Hindlimb muscle (tissue), 1 donor: ENCODE results near the gene WDR27. TPM values are rescaled to one million over a fixed set of nuclear protein-coding genes. Genes with fewer than 3 reads are reported as not detected.
"Not testable (repeated sequence)": the region's sequence is repeated elsewhere in the genome, so short reads cannot be mapped to it uniquely, and the experiment has no call there.

Experiments
- DNase-seq: peaks from one replicate; pipeline ENCODE4 v3.0.0-alpha.2; 2013
- polyA plus RNA-seq: library from polyadenylated mRNA; unstranded; fragments of 120-200 nt; gene quantifications from one replicate; pipeline ENCODE4 v1.2.1, GENCODE V29; 2013; ENCODE audit not compliant: insufficient read length

The WDR27 gene
- polyA plus RNA-seq, 1 donor = 48.8 TPM

GRCh38 chr6:169469028-169469427 is 232.8 kb downstream of the WDR27 start:
- no peak for DNase-seq

GRCh38 chr6:169467755-169468154 is 234.1 kb downstream of the WDR27 start:
- DNase-seq = not testable (repeated sequence)

DNA sequence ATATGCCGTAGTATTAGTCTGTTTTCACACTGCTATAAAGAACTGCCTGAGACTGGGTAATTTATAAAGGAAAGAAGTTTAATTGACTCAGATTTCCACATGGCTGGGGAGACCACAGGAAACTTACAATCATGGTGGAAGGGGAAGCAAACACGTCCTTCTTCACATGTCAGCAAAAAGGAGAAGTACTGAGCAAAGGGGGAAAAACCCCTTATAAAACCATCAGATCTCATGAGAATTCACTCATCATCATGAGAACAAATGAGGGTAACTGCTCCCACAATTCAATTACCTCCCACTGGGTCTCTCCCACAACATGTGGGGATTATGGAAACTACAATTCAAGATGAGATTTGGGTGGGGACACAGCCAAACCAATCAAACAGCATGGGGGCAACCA is 235.6 kb downstream of the WDR27 start:
- DNase-seq = not testable (repeated sequence)

- no peak for DNase-seq
Measured at GRCh38 chr6:169457762-169458161, 244.1 kb downstream of the WDR27 start.

DNA sequence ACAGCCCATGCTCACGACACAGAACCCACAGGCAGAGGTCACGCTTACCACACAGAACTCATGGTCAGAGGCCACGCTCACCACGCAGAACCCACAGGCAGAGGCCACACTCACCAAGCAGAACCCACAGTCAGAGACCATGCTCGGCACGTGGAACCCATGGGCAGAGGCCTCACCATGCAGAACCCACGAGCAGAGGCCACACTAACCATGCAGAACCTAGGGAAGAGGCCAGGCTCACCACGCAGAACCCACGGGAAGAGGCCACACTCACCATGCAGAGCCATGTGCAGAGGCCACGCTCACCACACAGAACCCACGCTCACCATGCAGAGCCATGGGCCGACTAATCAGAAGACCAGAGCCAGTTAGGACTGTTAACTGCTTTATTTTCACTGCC is 245.0 kb downstream of the WDR27 start:
- no peak for DNase-seq

DNA sequence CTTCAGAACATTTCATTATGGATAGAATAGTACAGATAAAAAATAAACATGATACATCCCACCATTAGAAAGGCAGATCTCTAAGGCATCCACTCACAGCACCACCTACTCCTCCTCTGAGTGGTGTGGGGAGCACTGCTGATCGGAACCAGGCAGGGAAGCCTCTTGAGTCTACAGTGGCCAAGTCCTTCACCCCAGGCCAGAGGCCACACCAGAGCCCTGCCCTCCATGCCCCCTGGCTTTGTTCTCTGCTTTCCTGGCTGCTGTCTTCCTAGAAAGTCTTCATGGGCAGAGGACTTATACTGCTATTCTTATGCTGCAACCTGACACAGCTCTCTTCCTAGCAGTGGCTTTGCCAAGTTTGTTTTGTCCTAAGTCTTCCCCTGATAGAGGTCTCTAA is 246.4 kb downstream of the WDR27 start:
- DNase-seq = no peak

DNA sequence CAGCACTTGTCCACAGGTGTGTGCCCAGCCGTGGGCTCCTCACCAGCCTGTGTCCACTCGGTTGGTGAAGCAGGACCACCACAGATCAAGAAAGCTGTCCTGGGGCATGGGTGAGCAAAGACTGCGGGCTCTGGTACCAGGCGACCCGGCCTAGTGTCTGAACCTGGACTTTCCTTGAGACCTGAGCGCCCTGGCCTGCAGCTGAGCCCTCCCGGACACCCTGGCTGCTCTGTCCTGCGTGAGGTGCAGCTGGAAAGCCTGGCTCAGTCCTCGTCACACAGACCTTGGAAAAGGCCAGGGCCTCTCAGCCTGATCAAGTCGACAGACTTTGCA is 247.0 kb downstream of the WDR27 start:
- no peak for DNase-seq

- no peak for DNase-seq
Measured at GRCh38 chr6:169454204-169454871, 247.5 kb downstream of the WDR27 start.

DNA sequence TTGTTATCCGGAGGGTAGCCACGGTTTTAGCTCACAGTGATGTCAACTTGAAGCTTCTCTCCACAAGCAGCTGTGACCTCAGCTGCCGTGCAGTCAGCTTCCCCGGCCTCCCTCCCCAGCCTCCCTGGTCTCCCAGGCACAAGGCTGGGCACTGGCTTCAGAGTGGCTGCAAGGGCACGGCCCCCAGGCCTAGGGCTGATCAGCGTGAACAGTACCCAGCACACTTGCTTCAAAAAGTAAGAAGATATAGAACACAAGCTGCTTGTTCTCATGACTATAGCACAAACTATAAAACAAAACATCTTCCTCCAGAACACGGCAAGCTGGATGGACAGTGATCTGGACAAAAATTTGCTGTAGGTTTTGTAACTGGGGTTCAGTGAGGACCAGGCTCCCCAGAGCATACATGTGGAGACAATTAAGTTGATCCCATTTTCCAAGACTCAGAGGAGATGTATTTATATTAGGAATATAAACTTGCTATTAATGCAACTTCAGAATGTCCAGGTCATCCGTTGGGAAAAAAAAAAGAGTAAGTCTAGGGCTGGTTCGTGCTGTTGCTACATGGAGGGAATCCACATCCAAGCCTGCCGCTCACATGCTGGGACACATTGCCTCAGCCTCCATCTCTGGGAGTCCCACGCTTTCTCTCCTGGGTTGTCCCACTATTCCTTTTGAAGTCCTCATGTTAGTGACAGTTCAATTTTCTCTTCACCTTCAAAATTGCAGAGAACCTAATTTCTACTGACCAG is 248.8 kb downstream of the WDR27 start:
- DNase-seq = no peak

DNA sequence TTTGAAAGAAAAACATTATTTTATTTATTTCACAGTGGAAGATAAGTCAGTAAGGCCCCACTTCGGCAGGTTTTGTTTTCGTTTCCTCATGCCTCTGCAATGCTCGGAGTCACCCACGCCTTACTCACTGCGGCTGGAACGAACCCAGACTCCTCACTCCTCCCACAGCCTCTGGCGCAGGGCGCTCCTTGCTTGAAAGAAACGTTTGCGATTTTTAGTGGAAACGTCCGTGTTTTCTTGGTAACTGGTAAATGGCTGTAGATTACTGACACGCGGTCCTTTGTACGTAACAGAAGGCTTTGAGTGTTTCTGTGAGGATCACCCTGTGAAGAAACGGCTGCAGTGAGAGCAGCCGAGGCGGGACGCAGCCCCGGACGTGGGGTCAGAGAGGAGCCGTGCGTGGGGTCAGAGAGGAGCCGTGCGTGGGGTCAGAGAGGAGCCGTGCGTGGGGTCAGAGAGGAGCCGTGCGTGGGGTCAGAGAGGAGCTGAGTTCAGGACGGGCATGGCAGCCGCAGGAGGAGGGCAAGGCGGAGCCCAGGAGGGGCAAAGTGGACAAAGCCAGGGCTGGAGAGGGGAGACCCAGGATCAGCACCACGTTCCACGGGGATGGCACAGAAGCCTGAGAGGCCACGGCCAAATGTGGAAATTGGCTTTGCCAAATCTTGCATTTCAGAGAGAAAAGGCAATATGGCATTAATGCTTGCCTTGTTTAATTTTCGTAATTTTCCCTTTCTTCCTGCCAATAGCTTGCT is 249.5 kb downstream of the WDR27 start:
- no peak for DNase-seq

- DNase-seq = no peak
Measured at GRCh38 chr6:169451065-169451838, 250.6 kb downstream of the WDR27 start.

GRCh38 chr6:169450097-169450496 is 251.7 kb downstream of the WDR27 start:
- DNase-seq = no peak

GRCh38 chr6:169449221-169449620 is 252.6 kb downstream of the WDR27 start:
- DNase-seq = no peak

GRCh38 chr6:169445661-169446581 is 255.9 kb downstream of the WDR27 start:
- peak; percentile 76 for DNase-seq

- no peak for DNase-seq
Measured at GRCh38 chr6:169445227-169445626, 256.6 kb downstream of the WDR27 start.

- DNase-seq = no peak
Measured at GRCh38 chr6:169441292-169441691, 260.5 kb downstream of the WDR27 start.

GRCh38 chr6:169439710-169440109 is 262.1 kb downstream of the WDR27 start:
- DNase-seq = no peak

- DNase-seq = not testable (repeated sequence)
Measured at GRCh38 chr6:169434554-169434953, 267.3 kb downstream of the WDR27 start.

GRCh38 chr6:169429001-169429400 is 272.8 kb downstream of the WDR27 start:
- no peak for DNase-seq

DNA sequence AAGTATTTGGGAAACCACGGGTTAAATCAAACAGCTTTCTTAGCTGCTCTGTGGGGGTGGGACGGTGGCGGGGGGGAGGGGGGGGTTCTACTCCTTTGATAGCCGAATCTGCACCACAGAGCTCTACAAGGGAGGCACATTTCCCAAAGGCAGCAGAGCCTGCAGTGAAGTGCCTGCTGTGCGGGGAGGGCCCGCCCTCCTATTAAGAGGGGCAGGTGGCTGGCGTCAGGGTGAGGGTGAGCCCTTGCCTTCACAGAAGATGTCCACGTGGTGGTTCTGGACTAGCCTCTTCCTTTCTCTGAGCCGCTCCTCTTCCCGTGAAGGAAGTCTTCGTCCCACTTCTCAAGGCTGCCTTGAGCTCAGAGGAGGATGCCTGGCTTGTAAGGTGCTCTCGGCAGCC is 273.3 kb downstream of the WDR27 start:
- no peak for DNase-seq

DNA sequence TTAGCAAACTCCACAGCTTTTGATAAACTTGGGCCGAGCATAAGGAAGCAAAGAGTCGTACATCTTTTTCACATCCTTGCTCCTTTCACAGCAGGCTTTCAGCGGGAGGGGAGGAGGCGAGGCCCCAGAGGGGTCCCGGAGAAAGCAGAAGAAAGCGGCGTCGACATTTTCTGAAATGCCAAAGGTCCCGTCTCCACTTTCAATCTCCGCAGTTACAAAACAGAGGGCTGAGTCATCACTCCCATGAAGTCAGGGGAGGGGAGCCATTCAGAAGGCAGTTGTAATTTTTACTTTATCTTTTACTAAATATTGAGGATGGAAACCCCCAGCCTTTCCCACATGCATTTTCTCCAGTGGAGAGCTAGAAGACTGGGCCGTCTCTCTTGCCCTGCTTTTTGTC is 274.0 kb downstream of the WDR27 start:
- DNase-seq = peak; percentile 67

- DNase-seq = no peak
Measured at GRCh38 chr6:169426611-169427010, 275.2 kb downstream of the WDR27 start.
